ENCODE data around the gene FOXRED1. TPM values are rescaled to one million over a fixed set of nuclear protein-coding genes. Genes with fewer than 3 reads are reported as not detected.

FOXRED1 gene
- total RNA-seq, 1 experiment from 2014 or later, result 67.5 TPM

GRCh38 chr11:126229858-126230540 lies 39.0 kb upstream of the FOXRED1 start:
- Histone ChIP-seq H2BK15ac (ENCODE audit: low read depth, low read length) (no peak overlapping the region), H2BK5ac (ENCODE audit: insufficient read length, low read length) (no peak overlapping the region)

More at GRCh38 chr11:126229858-126230540, 39.0 kb upstream of the FOXRED1 start:
- Histone ChIP-seq H3K9me3 (ENCODE audit: control insufficient read depth, low read depth, low read length) (no peaks in the 10 kb centered on the region), H4K20me1 (ENCODE audit: control insufficient read depth, insufficient read depth, insufficient read length) (no peaks in the 10 kb centered on the region), H2AFZ (ENCODE audit: low read length) (no peak overlapping the region), H2AK5ac (ENCODE audit: insufficient read length, low read length) (no peak overlapping the region), H3K4ac (ENCODE audit: low read depth, low read length) (no peak overlapping the region), H3K56ac (ENCODE audit: insufficient read length, low read depth, low read length) (no peak overlapping the region), H2BK12ac (ENCODE audit: insufficient read length, low read depth, low read length) (no peak overlapping the region), H4K5ac (ENCODE audit: insufficient read length, low read depth, low read length) (no peak overlapping the region), H3K27ac (ENCODE audit: insufficient read length, low read depth, low read length) (no peak overlapping the region), H3K18ac (ENCODE audit: insufficient read length, low read depth, low read length) (no peak overlapping the region), H3K4me2 (ENCODE audit: insufficient read depth, insufficient read length, low read length) (no peak overlapping the region), H3K79me2 (ENCODE audit: insufficient read depth, low read length) (no peaks in the 10 kb centered on the region; the same call in 1 of the 2 replicates), H3K9ac (ENCODE audit: extremely low read depth, insufficient read length, low read length) (no peak overlapping the region), H4K8ac (replicated peaks; ENCODE audit: insufficient read length, low read depth, low read length) (no peak overlapping the region), H3K14ac (ENCODE audit: insufficient read depth, low read length) (no peak overlapping the region), H3T11ph (ENCODE audit: low read length) (no peak overlapping the region), H3K79me1 (ENCODE audit: insufficient read depth, low read depth, low read length, poor library complexity, severe bottlenecking) (no peaks in the 10 kb centered on the region), H2BK20ac (ENCODE audit: low read depth, low read length, poor library complexity, severe bottlenecking) (no peak overlapping the region), H3K27me3 (ENCODE audit: insufficient read depth, low read length) (no peaks in the 10 kb centered on the region), H3K23me2 (ENCODE audit: insufficient read length, low read depth, low read length, poor library complexity, severe bottlenecking) (no peaks in the 10 kb centered on the region), H3K4me1 (ENCODE audit: insufficient read depth, low read length) (no peaks in the 10 kb centered on the region), H2BK120ac (ENCODE audit: low read depth, low read length, poor library complexity, severe bottlenecking) (no peak overlapping the region), H3K23ac (ENCODE audit: insufficient read length, low read depth, low read length) (no peak overlapping the region), H4K91ac (ENCODE audit: insufficient read length, low read depth, low read length) (no peak overlapping the region)
- no peak overlapping the region for H3K27ac Mint-ChIP-seq
- H3K4me1 Mint-ChIP-seq, result no peaks in the 10 kb centered on the region
- no peak for DNase-seq
- peaks cover 13 to 30% (median 17%) of the 10 kb centered on the region in 3 experiments for H3K36me3 Mint-ChIP-seq (ENCODE audit: insufficient read depth in 1 of 3, low read depth in 3 of 3)
- no peak for TF ChIP-seq CTCF (conservative IDR thresholded peaks at IDR 0.05)
- no peak overlapping the region for H3K4me3 Mint-ChIP-seq
- H3K27me3 Mint-ChIP-seq (ENCODE audit: low read depth), result no peaks in the 10 kb centered on the region
- WGBS (ENCODE audit: extremely low coverage, insufficient read length, low lambda C conversion rate), result no CpG with 5 or more reads among the region's 3 CpGs
- peaks cover 12 to 15% of the 10 kb centered on the region in 2 experiments for H3K9me3 Mint-ChIP-seq
